Measurements from ENCODE around the gene SCAPER.

Gene SCAPER

DNA sequence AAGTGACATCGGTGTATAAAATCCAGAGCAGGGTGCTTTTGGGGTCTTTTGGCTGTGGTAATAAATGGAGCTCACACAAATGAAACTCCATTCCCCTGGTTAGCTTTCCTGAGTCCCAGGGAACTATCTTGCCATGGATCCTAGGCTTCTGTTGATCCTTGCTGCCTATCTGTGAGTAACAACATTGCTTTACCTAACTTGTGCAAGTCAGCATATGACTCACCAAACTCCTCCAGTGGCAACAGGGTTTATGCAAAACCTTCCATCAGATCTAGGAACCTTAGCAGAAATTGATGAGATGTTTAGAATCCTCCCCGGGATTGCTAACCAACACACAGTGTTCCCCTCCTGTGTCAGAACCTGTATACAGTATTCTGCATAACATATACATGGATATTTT lies 105.4 kb downstream of the SCAPER start:
- DNase-seq (ENCODE audit: low read depth in 1 of 2, low spot score in 1 of 2): no peak
- no peak overlapping the region for H3K4me3 ChIP-seq (replicated peaks; ENCODE audit: insufficient read depth, low read length)
- H3K27ac ChIP-seq (replicated peaks): no peak overlapping the region
- TF ChIP-seq GABPA (IDR thresholded peaks at IDR 0.05; ENCODE audit: low read depth): no peak
- TF ChIP-seq, protein P1, sequence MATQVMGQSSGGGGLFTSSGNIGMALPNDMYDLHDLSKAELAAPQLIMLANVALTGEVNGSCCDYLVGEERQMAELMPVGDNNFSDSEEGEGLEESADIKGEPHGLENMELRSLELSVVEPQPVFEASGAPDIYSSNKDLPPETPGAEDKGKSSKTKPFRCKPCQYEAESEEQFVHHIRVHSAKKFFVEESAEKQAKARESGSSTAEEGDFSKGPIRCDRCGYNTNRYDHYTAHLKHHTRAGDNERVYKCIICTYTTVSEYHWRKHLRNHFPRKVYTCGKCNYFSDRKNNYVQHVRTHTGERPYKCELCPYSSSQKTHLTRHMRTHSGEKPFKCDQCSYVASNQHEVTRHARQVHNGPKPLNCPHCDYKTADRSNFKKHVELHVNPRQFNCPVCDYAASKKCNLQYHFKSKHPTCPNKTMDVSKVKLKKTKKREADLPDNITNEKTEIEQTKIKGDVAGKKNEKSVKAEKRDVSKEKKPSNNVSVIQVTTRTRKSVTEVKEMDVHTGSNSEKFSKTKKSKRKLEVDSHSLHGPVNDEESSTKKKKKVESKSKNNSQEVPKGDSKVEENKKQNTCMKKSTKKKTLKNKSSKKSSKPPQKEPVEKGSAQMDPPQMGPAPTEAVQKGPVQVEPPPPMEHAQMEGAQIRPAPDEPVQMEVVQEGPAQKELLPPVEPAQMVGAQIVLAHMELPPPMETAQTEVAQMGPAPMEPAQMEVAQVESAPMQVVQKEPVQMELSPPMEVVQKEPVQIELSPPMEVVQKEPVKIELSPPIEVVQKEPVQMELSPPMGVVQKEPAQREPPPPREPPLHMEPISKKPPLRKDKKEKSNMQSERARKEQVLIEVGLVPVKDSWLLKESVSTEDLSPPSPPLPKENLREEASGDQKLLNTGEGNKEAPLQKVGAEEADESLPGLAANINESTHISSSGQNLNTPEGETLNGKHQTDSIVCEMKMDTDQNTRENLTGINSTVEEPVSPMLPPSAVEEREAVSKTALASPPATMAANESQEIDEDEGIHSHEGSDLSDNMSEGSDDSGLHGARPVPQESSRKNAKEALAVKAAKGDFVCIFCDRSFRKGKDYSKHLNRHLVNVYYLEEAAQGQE (IDR thresholded peaks at IDR 0.05; ENCODE audit: insufficient replicate concordance, low read depth): no peak
- no peak for TF ChIP-seq POLR2AphosphoS5 (IDR thresholded peaks at IDR 0.05; ENCODE audit: low read depth)
- TF ChIP-seq, protein P2, sequence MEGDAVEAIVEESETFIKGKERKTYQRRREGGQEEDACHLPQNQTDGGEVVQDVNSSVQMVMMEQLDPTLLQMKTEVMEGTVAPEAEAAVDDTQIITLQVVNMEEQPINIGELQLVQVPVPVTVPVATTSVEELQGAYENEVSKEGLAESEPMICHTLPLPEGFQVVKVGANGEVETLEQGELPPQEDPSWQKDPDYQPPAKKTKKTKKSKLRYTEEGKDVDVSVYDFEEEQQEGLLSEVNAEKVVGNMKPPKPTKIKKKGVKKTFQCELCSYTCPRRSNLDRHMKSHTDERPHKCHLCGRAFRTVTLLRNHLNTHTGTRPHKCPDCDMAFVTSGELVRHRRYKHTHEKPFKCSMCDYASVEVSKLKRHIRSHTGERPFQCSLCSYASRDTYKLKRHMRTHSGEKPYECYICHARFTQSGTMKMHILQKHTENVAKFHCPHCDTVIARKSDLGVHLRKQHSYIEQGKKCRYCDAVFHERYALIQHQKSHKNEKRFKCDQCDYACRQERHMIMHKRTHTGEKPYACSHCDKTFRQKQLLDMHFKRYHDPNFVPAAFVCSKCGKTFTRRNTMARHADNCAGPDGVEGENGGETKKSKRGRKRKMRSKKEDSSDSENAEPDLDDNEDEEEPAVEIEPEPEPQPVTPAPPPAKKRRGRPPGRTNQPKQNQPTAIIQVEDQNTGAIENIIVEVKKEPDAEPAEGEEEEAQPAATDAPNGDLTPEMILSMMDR (IDR thresholded peaks at IDR 0.05; ENCODE audit: insufficient read depth, low read length): no peak
- no peak for TF ChIP-seq SPI1 (IDR thresholded peaks at IDR 0.05; ENCODE audit: borderline replicate concordance, low read depth)
- H3K27me3 ChIP-seq (ENCODE audit: insufficient read depth, poor library complexity, severe bottlenecking): no peaks in the 10 kb centered on the region

DNA sequence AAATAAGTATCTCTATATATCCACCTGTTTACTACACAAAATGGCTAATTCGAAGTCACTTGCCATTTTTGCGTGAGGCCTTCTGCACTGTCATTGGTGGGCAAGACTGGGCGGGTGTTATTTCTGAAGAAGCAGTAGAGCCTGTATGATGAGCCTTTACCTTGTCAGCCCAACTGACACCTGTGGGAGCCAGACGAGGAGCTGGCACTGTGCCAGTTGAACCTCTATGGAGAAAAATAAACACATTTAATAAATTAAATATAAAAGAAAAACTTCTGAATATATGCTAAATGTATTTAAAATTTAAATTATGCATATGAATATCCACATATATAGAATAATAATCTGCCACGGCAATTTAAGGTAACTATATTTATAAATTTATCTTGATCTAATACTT lies 109.9 kb downstream of the SCAPER start:
- TF ChIP-seq, protein P2 (IDR thresholded peaks at IDR 0.05; ENCODE audit: insufficient read depth, low read length): no peak
- TF ChIP-seq SPI1 (IDR thresholded peaks at IDR 0.05; ENCODE audit: borderline replicate concordance, low read depth) (no peak), GABPA (IDR thresholded peaks at IDR 0.05; ENCODE audit: low read depth) (no peak), POLR2AphosphoS5 (IDR thresholded peaks at IDR 0.05; ENCODE audit: low read depth) (no peak)
- TF ChIP-seq, protein P1 (IDR thresholded peaks at IDR 0.05; ENCODE audit: insufficient replicate concordance, low read depth): no peak

DNA sequence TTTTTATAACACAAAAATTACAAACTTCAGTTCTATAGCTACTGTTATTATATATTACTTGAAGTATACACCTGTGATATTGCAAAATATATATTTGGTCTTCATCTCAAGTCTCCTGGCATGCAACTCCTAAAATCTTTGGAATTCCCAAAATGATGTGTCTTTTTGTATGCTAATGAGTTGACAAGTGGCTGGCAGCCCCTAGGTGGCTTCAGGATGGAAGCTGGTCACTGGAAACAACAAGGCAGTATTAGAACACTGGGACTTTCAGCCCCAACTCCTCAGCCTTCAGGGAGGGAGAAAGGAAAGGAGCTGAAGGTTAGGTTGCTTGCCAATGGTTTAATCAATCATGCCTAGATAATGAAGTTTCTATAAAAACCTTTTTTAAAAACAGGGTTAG lies 112.0 kb downstream of the SCAPER start:
- Histone ChIP-seq H3K27ac (replicated peaks) (no peak overlapping the region), H3K27me3 (ENCODE audit: insufficient read depth, poor library complexity, severe bottlenecking) (no peaks in the 10 kb centered on the region), H3K4me3 (replicated peaks; ENCODE audit: insufficient read depth, low read length) (no peak overlapping the region)
- TF ChIP-seq, protein P1 (IDR thresholded peaks at IDR 0.05; ENCODE audit: insufficient replicate concordance, low read depth): no peak
- TF ChIP-seq POLR2AphosphoS5 (IDR thresholded peaks at IDR 0.05; ENCODE audit: low read depth) (no peak), SPI1 (IDR thresholded peaks at IDR 0.05; ENCODE audit: borderline replicate concordance, low read depth) (no peak), GABPA (IDR thresholded peaks at IDR 0.05; ENCODE audit: low read depth) (no peak)
- TF ChIP-seq, protein P2 (IDR thresholded peaks at IDR 0.05; ENCODE audit: insufficient read depth, low read length): no peak
- DNase-seq (ENCODE audit: low read depth in 1 of 2, low spot score in 1 of 2): no peak

More for the DNA sequence above, 109.9 kb downstream of the SCAPER start:
- no peak for DNase-seq (ENCODE audit: low read depth in 1 of 2, low spot score in 1 of 2)
- H3K27me3 ChIP-seq (ENCODE audit: insufficient read depth, poor library complexity, severe bottlenecking): no peaks in the 10 kb centered on the region
- no peak overlapping the region for H3K27ac ChIP-seq (replicated peaks)
- no peak overlapping the region for H3K4me3 ChIP-seq (replicated peaks; ENCODE audit: insufficient read depth, low read length)

All from HL-60 (cell line).